Keratinocyte (primary cell): Measurements from ENCODE around the gene COPG2.

Experiments
- EZH2 ChIP-seq: IDR thresholded peaks from one replicate; pipeline ENCODE4 v1.6.1; 2012; ENCODE audit warnings: inconsistent platforms, mild to moderate bottlenecking, low read length, moderate library complexity
- TF ChIP-seq, protein P1 (sequence below), 3 experiments: IDR thresholded peaks in 1 of 3; conservative IDR thresholded peaks in 1 of 3; optimal IDR thresholded peaks in 1 of 3; 2 replicates in 2 of 3; 3 replicates in 1 of 3; pipeline versions ENCODE3 to v1.5.1; 2011; ENCODE audit warnings: low read length in 3 of 3, mild to moderate bottlenecking in 3 of 3, moderate library complexity in 2 of 3, control low read depth in 1 of 3, inconsistent platforms in 1 of 3; ENCODE audit not compliant: insufficient read depth in 2 of 3; ENCODE audit errors: extremely low read depth in 1 of 3

GRCh38 chr7:130486954-130487436 lies 181.6 kb downstream of the COPG2 start:
- TF ChIP-seq, protein P1, sequence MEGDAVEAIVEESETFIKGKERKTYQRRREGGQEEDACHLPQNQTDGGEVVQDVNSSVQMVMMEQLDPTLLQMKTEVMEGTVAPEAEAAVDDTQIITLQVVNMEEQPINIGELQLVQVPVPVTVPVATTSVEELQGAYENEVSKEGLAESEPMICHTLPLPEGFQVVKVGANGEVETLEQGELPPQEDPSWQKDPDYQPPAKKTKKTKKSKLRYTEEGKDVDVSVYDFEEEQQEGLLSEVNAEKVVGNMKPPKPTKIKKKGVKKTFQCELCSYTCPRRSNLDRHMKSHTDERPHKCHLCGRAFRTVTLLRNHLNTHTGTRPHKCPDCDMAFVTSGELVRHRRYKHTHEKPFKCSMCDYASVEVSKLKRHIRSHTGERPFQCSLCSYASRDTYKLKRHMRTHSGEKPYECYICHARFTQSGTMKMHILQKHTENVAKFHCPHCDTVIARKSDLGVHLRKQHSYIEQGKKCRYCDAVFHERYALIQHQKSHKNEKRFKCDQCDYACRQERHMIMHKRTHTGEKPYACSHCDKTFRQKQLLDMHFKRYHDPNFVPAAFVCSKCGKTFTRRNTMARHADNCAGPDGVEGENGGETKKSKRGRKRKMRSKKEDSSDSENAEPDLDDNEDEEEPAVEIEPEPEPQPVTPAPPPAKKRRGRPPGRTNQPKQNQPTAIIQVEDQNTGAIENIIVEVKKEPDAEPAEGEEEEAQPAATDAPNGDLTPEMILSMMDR (optimal IDR thresholded peaks at IDR 0.05 in 1 of 3, IDR thresholded peaks at IDR 0.05 in 1 of 3, conservative IDR thresholded peaks at IDR 0.05 in 1 of 3; ENCODE audit: extremely low read depth in 1 of 3, insufficient read depth in 2 of 3, low read length in 3 of 3): no peak
- no peak for TF ChIP-seq EZH2
